ENCODE data around the gene UQCRQ.

- TF ChIP-seq, protein P1, sequence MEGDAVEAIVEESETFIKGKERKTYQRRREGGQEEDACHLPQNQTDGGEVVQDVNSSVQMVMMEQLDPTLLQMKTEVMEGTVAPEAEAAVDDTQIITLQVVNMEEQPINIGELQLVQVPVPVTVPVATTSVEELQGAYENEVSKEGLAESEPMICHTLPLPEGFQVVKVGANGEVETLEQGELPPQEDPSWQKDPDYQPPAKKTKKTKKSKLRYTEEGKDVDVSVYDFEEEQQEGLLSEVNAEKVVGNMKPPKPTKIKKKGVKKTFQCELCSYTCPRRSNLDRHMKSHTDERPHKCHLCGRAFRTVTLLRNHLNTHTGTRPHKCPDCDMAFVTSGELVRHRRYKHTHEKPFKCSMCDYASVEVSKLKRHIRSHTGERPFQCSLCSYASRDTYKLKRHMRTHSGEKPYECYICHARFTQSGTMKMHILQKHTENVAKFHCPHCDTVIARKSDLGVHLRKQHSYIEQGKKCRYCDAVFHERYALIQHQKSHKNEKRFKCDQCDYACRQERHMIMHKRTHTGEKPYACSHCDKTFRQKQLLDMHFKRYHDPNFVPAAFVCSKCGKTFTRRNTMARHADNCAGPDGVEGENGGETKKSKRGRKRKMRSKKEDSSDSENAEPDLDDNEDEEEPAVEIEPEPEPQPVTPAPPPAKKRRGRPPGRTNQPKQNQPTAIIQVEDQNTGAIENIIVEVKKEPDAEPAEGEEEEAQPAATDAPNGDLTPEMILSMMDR (IDR thresholded peaks at IDR 0.05) = no peak
- TF ChIP-seq POLR2A (IDR thresholded peaks at IDR 0.05) = no peak
These were observed 39.9 kb upstream of the UQCRQ start for GRCh38 chr5:132826424-132827082.

All from thyroid gland (tissue), 4 donors.